Mucosa of descending colon (tissue), 3 donors: ENCODE data around the gene PLA2G2A. TPM values are rescaled to one million over a fixed set of nuclear protein-coding genes. Genes with fewer than 3 reads are reported as not detected.
"Not testable (repeated sequence)": the region's sequence is repeated elsewhere in the genome, so short reads cannot be mapped to it uniquely, and the experiment has no call there.

Experiments
- ATAC-seq: fragments of 200-7000 bp; cut with Tn5 transposase; one replicate; pipeline ENCODE4 v1.9.1; 2020; ENCODE audit warnings: mild to moderate bottlenecking, moderate library complexity
- DNase-seq, 3 donors: peaks; one replicate each; pipeline ENCODE4 v3.0.0-alpha.2; 2020
- H3K36me3 ChIP-seq: fragments of 200-600 bp; one replicate; pipeline ENCODE4 v1.8.0; 2021; ENCODE audit warnings: low read depth, mild to moderate bottlenecking
- H3K4me1 ChIP-seq: fragments of 200-600 bp; one replicate; pipeline ENCODE4 v1.8.0; 2021; ENCODE audit warnings: low read depth, mild to moderate bottlenecking
- H3K4me3 ChIP-seq: fragments of 200-600 bp; one replicate; pipeline ENCODE4 v1.8.0; 2021; ENCODE audit warnings: mild to moderate bottlenecking
- H3K9me3 ChIP-seq: fragments of 200-600 bp; one replicate; pipeline ENCODE4 v1.8.0; 2021; ENCODE audit warnings: mild to moderate bottlenecking
- CTCF ChIP-seq: fragments of 200-600 bp; IDR thresholded peaks from one replicate; pipeline ENCODE4 v1.8.0; 2022; ENCODE audit warnings: antibody characterized with exemption, mild to moderate bottlenecking
- intact Hi-C, 2 donors: fragments of 100-400 bp; cut with DNase I in 1 of 2; cut with micrococcal nuclease in 1 of 2; formaldehyde crosslinking; loops; one replicate each; pipeline versions ENCODE4 v1.11.0 to v1.11.1; 2022; cut with DNase I, micrococcal nuclease
- total RNA-seq, 3 donors: library from RNA; stranded (reverse); fragmentation: NEBNext Ultra II Directional in 2 of 3; extraction: Animal tissue kit (Norgen Biotek cat#: 25700) in 2 of 3; gene quantifications; one replicate each; pipeline versions ENCODE4 v1.2.1 to v1.2.4, GENCODE V29; 2021 to 2023
- donor health status: DM: no; HTN: no; CAD: no; lungs with moderate emphysema.
- donor health status: DM: no; HTN: no; CAD: no.
- donor health status: DM: no; HTN: yes; CAD: no.

PLA2G2A gene
- total RNA-seq, 3 donors from 2014 or later = 34.8 to 2,765 (median 275) TPM

GRCh38 chr1:19938472-19938871 is 40.9 kb downstream of the PLA2G2A start:
- Histone ChIP-seq H3K4me1 (no peaks in the 10 kb centered on the region), H3K4me3 (no peak overlapping the region), H3K9me3 (no peaks in the 10 kb centered on the region), H3K36me3 (no peaks in the 10 kb centered on the region)
- DNase-seq (no peak), ATAC-seq (no peak)
- TF ChIP-seq CTCF = no peak
- intact Hi-C loops = no loop called here

- peaks cover 17% of the 10 kb centered on the region for H3K9me3 ChIP-seq
Observed at GRCh38 chr1:19936061-19936750, 43.2 kb downstream of the PLA2G2A start.

GRCh38 chr1:19934336-19934735 is 45.1 kb downstream of the PLA2G2A start:
- TF ChIP-seq CTCF = no peak
- DNase-seq = no peak
- ATAC-seq = no peak
- intact Hi-C loops = no loop called here
- no peaks in the 10 kb centered on the region for H3K36me3 ChIP-seq
- H3K4me1 ChIP-seq = no peaks in the 10 kb centered on the region
- peaks cover 21% of the 10 kb centered on the region for H3K9me3 ChIP-seq
- H3K4me3 ChIP-seq = no peak overlapping the region

More at GRCh38 chr1:19936061-19936750, 43.2 kb downstream of the PLA2G2A start:
- no peak for TF ChIP-seq CTCF
- DNase-seq (no peak), ATAC-seq (no peak)
- H3K4me3 ChIP-seq = no peak overlapping the region
- H3K36me3 ChIP-seq = no peaks in the 10 kb centered on the region
- H3K4me1 ChIP-seq = no peaks in the 10 kb centered on the region
- intact Hi-C loops = no loop called here

GRCh38 chr1:19932866-19933265 is 46.6 kb downstream of the PLA2G2A start:
- H3K4me3 ChIP-seq = no peak overlapping the region
- peaks cover 21% of the 10 kb centered on the region for H3K9me3 ChIP-seq
- intact Hi-C loops = no loop called here
- DNase-seq (no peak), ATAC-seq (no peak)
- H3K36me3 ChIP-seq = no peaks in the 10 kb centered on the region
- no peaks in the 10 kb centered on the region for H3K4me1 ChIP-seq
- TF ChIP-seq CTCF = no peak

- peaks cover 11% of the 10 kb centered on the region for H3K9me3 ChIP-seq
- ATAC-seq, H3K4me3 ChIP-seq, H3K4me1 ChIP-seq, DNase-seq, intact Hi-C loops, H3K36me3 ChIP-seq: not testable (repeated sequence)
Observed at GRCh38 chr1:19927130-19927421, 52.3 kb downstream of the PLA2G2A start.

- intact Hi-C loops = no loop called here
- no peak for TF ChIP-seq CTCF
- ATAC-seq (no peak), DNase-seq (no peak)
- Histone ChIP-seq H3K9me3 (peaks cover 7% of the 10 kb centered on the region), H3K4me1 (no peaks in the 10 kb centered on the region), H3K4me3 (no peak overlapping the region), H3K36me3 (no peaks in the 10 kb centered on the region)
Observed at GRCh38 chr1:19926296-19927129, 52.9 kb downstream of the PLA2G2A start.
